CD4-positive, alpha-beta memory T cell (primary cell): ENCODE results near the gene BICDL1. TPM values are rescaled to one million over a fixed set of nuclear protein-coding genes. Genes with fewer than 3 reads are reported as not detected.
A peak's percentile ranks its signal among the peaks of the same experiment; 100 is the strongest.

Source experiments
- CTCF ChIA-PET: fragments of 350-600 bp; sonication (Branson Sonifier 250); formaldehyde crosslinking; loops from one replicate; lab custom pipeline; 2021; ENCODE audit warnings: inconsistent platforms; ENCODE audit not compliant: partially characterized antibody; lab: Charles Lee
- POLR2A ChIA-PET: fragments of 350-600 bp; sonication (Branson Sonifier 250); formaldehyde crosslinking; loops from one replicate; lab custom pipeline; 2021; ENCODE audit not compliant: partially characterized antibody; lab: Charles Lee
- DNase-seq, 5 donors: peaks; one replicate each; pipeline versions ENCODE4 v3.0.0 to v3.0.0-alpha.2; 2020 to 2022; ENCODE audit warnings: mixed read lengths in 1 of 5
- H3K27ac ChIP-seq: one replicate; pipeline ENCODE4 v1.7.0; 2013; ENCODE audit warnings: low read depth, low read length
- H3K27me3 ChIP-seq: 2 replicates; pipeline ENCODE4 v1.7.0; 2013; ENCODE audit warnings: mild to moderate bottlenecking, low read length, moderate library complexity; ENCODE audit not compliant: insufficient read depth
- H3K36me3 ChIP-seq: 2 replicates; pipeline ENCODE4 v1.7.0; 2013; ENCODE audit warnings: mild to moderate bottlenecking, low read length, moderate library complexity; ENCODE audit not compliant: insufficient read depth
- H3K4me1 ChIP-seq: 2 replicates; pipeline ENCODE4 v1.7.0; 2013; ENCODE audit warnings: mild to moderate bottlenecking, low read length, moderate library complexity; ENCODE audit not compliant: insufficient read depth
- H3K4me3 ChIP-seq, 2 donors: one replicate each; pipeline ENCODE4 v1.7.0; 2013; ENCODE audit warnings: low read length in 2 of 2, mild to moderate bottlenecking in 1 of 2
- H3K9me3 ChIP-seq, 2 donors: one replicate each; pipeline ENCODE4 v1.7.0; 2013; ENCODE audit warnings: low read length in 2 of 2, control low read depth in 1 of 2; ENCODE audit not compliant: control insufficient read depth in 1 of 2
- H3K27ac Mint-ChIP-seq, 7 donors: one replicate each; pipeline ENCODE4 v1.8.0; 2020 to 2021; ENCODE audit warnings: mixed read lengths in 7 of 7, mild to moderate bottlenecking in 6 of 7, inconsistent platforms in 3 of 7, moderate library complexity in 3 of 7
- H3K27me3 Mint-ChIP-seq, 2 donors: one replicate each; pipeline ENCODE4 v1.8.0; 2020 to 2021; ENCODE audit warnings: mixed read lengths in 2 of 2
- H3K36me3 Mint-ChIP-seq, 2 donors: one replicate each; pipeline ENCODE4 v1.8.0; 2020 to 2021; ENCODE audit warnings: mixed read lengths in 2 of 2, inconsistent platforms in 1 of 2, mild to moderate bottlenecking in 1 of 2
- H3K4me1 Mint-ChIP-seq, 4 donors: one replicate each; pipeline ENCODE4 v1.8.0; 2020 to 2021; ENCODE audit warnings: mixed read lengths in 4 of 4, mild to moderate bottlenecking in 1 of 4
- H3K4me3 Mint-ChIP-seq, 8 donors: one replicate each; pipeline ENCODE4 v1.8.0; 2020 to 2021; ENCODE audit warnings: mixed read lengths in 8 of 8, mild to moderate bottlenecking in 7 of 8, moderate library complexity in 6 of 8, inconsistent platforms in 3 of 8
- H3K9me3 Mint-ChIP-seq, 8 donors: one replicate each; pipeline ENCODE4 v1.8.0; 2020 to 2021; ENCODE audit warnings: mixed read lengths in 8 of 8, mild to moderate bottlenecking in 5 of 8, inconsistent platforms in 3 of 8, moderate library complexity in 1 of 8
- intact Hi-C: fragments of 100-400 bp; cut with micrococcal nuclease; formaldehyde crosslinking; loops from one replicate; pipeline ENCODE4 v1.15.1; 2023
- polyA plus RNA-seq, 2 donors: library from polyadenylated mRNA; unstranded; fragments of 300-500 nt; fragmentation: Illumina TruSeq; gene quantifications; one replicate each; pipeline ENCODE4 v1.2.3, GENCODE V29; 2021
- total RNA-seq, 2 experiments: library from RNA; stranded (reverse); gene quantifications; one replicate each; pipeline ENCODE4 v1.2.3, GENCODE V29; 2021

BICDL1 gene
- total and polyA plus RNA-seq, 4 experiments from 2014 or later: 2.3 to 153 (median 73.2) TPM

DNA sequence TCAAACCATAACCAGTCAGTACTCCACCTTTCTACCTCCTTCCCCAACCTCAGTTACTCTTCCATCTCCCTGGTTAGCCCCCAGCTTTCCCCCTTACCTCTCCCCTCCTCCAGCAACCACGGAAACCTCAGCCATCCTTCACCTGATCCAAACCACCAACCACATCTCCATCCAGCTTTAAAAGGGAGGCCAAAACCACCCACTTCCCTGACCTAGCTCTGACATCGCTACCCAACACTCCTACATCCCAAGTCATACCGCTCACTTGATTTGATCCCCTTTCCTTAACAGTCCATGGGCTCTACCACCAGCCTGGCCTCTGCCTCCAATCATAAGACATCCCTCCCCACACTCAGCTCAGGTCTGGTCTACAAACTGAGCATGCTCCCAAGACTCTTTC is 126.0 kb downstream of the BICDL1 start:
- DNase-seq: no peak
- H3K4me3 Mint-ChIP-seq: peak overlapping the region; percentile 92 to 98 (median 97)
- peak overlapping the region; percentile 12 to 89 for H3K4me3 ChIP-seq
- H3K27me3 Mint-ChIP-seq: no peaks in the 10 kb centered on the region
- peaks cover 85% of the 10 kb centered on the region for H3K4me1 ChIP-seq
- peak overlapping the region; percentile 76 to 97 (median 95) for H3K27ac Mint-ChIP-seq
- H3K36me3 Mint-ChIP-seq: peaks cover 19 to 37% of the 10 kb centered on the region in 2 donors
- peak overlapping the region; percentile 83 for H3K27ac ChIP-seq
- H3K27me3 ChIP-seq: no peaks in the 10 kb centered on the region
- POLR2A ChIA-PET: interaction anchor here (1.2 to 5.1 kb wide), 8 partner anchors 10 to 177 kb away, joined by 3 to 52 read pairs (median 7); partner anchors contain the start of genes BICDL1, RNU4-1, RNU4-2 and RPLP0
- H3K9me3 Mint-ChIP-seq: peaks cover 0 to 3% (median 0%) of the 10 kb centered on the region in 8 donors
- no peaks in the 10 kb centered on the region for H3K9me3 ChIP-seq
- peaks cover 5% of the 10 kb centered on the region for H3K36me3 ChIP-seq
- CTCF ChIA-PET: interaction anchor here (1.8 kb wide), 1 partner anchor 28 kb away, joined by 10 read pairs; no protein-coding TSS in a partner anchor
- peaks cover 55 to 89% (median 74%) of the 10 kb centered on the region in 4 donors for H3K4me1 Mint-ChIP-seq
- intact Hi-C loops: loop anchor here (5.0 kb wide), 1 partner anchor 1738 kb away; the partner anchor contains the start of gene SUDS3

DNA sequence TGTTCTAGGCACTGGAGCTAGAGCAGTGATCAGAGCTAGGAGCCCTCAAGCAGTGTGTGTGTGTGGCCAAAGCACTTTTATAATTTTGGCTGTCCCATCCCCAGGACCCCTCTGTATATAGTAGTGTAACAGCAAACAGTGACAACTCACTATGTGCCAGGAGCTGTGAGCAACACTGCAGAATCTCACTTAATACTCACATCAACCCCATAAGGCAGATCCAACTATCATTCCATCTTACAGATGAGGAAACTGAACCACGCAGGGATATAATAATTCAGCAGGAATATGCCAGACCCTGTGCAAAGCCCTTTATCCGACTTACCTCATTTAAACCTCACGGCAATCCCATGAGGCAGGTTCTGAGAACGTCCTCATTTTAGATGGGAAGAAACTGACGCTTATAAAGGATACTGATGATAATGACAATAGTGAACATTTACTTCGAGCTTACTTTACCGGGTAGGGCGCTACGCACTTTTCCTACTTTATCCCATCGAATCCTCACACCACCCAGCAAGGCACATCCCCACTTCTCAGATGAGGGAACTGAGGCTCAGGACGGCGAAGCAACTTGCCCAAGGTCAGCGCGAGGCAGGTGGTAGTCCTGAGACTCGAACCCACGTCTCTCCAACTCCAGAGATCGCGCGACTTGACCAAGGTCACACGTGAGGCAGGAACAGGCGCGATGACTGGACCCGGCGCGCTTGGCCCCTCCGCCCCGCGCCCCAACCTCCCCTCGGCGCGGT is 126.8 kb downstream of the BICDL1 start:
- Mint-ChIP-seq H3K4me1 (peaks cover 54 to 88% (median 73%) of the 10 kb centered on the region in 4 donors), H3K36me3 (peaks cover 16 to 35% of the 10 kb centered on the region in 2 donors), H3K4me3 (peak overlapping the region; percentile 92 to 98 (median 97)), H3K27ac (peak overlapping the region; percentile 76 to 97 (median 95)), H3K27me3 (no peaks in the 10 kb centered on the region), H3K9me3 (peaks cover 0 to 3% (median 0%) of the 10 kb centered on the region in 8 donors)
- Histone ChIP-seq H3K36me3 (peaks cover 5% of the 10 kb centered on the region), H3K4me1 (peaks cover 84% of the 10 kb centered on the region), H3K27me3 (no peaks in the 10 kb centered on the region), H3K4me3 (peak overlapping the region; percentile 49 to 89), H3K27ac (peak overlapping the region; percentile 83), H3K9me3 (no peaks in the 10 kb centered on the region)
- no peak for DNase-seq
- ChIA-PET POLR2A (interaction anchor here (1.1 to 5.1 kb wide), 16 partner anchors 7 to 176 kb away, joined by 3 to 52 read pairs (median 7); partner anchors contain the start of genes BICDL1, RNU4-1, RNU4-2 and RPLP0), CTCF (interaction anchor here (0.7 to 1.8 kb wide), 2 partner anchors 29 to 108 kb away, joined by 3 to 10 read pairs; no protein-coding TSS in a partner anchor)
- intact Hi-C loops: loop anchor here (1.0 to 5.0 kb wide), 3 partner anchors 29 to 1739 kb away; partner anchors contain the start of genes RPLP0 and SUDS3

GRCh38 chr12:120116441-120116791 is 127.4 kb downstream of the BICDL1 start, which contains the start of gene RAB35:
Gene RAB35, minus strand, starts transcription at chr12:120116753. Its CDS starts 103 bp downstream, at chr12:120116650.
- Histone ChIP-seq H3K4me1 (peaks cover 84% of the 10 kb centered on the region), H3K4me3 (peak within 1 kb of the TSS; percentile 75 to 89), H3K9me3 (no peaks in the 10 kb centered on the region), H3K36me3 (peaks cover 5% of the 10 kb centered on the region), H3K27me3 (no peaks in the 10 kb centered on the region), H3K27ac (peak within 1 kb of the TSS; percentile 83)
- Mint-ChIP-seq H3K4me1 (peaks cover 56 to 88% (median 74%) of the 10 kb centered on the region in 4 donors), H3K27ac (peak within 1 kb of the TSS; percentile 85 to 99 (median 95)), H3K4me3 (peak within 1 kb of the TSS; percentile 93 to 98 (median 97)), H3K27me3 (no peaks in the 10 kb centered on the region), H3K9me3 (peaks cover 0 to 3% (median 0%) of the 10 kb centered on the region in 8 donors), H3K36me3 (peaks cover 16 to 32% of the 10 kb centered on the region in 2 donors)
- intact Hi-C loops: loop anchor here (1.0 to 5.0 kb wide), 3 partner anchors 29 to 1739 kb away; partner anchors contain the start of genes RPLP0 and SUDS3
- CTCF ChIA-PET: interaction anchor here (0.9 to 2.5 kb wide), 4 partner anchors 10 to 149 kb away, joined by 3 to 11 read pairs (median 4); partner anchors contain the start of gene PXN
- POLR2A ChIA-PET: interaction anchor here (0.7 to 5.1 kb wide), 22 partner anchors 8 to 175 kb away, joined by 3 to 52 read pairs (median 6); partner anchors contain the start of genes BICDL1, GCN1, PXN and RNU4-1
- no peak for DNase-seq

DNA sequence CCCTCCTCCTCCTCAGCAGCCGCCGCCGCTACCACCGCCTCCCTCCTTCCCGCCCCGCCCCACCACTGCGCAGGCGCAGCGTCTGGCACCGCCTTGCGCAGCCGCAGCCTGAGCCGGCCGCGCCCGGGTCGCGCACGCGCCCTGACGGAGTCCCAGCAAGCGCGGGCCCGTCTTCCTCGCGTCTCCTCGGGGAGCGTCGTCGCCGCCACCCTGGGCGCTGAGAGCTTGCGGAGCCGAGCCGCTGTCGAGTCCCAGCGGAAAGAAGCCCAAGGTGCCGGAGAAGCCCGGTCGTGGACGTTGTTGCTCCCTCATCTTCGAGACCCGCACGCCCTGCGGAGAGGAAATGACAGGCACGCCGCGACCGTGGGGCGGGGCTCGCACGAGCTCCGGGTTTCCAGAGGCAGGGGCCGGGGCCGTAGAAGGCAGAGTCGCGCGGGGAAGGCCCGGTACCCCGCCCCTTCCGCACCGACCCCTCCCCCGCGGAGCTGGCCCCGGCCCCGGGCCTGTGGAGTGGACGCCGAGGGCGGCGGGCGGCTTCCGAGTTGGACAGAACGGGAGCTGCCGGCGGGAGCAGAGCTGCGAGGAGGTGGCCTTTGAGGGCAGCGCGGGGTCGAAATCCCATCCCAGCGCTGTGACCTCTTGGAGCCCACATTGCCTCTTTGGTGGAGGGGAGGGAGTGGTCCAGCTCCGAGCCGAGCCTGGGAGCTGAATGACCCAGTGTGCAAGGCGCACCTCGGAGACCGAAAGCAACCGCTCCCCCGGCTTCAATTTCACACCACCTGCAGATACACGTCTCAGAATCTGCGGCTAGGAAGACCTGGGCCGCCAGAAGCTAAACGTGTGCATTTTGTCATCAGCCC is 128.0 kb downstream of the BICDL1 start:
- Histone ChIP-seq H3K27ac (peak overlapping the region; percentile 83), H3K9me3 (no peaks in the 10 kb centered on the region), H3K27me3 (no peaks in the 10 kb centered on the region), H3K4me1 (peaks cover 84% of the 10 kb centered on the region), H3K36me3 (peaks cover 5% of the 10 kb centered on the region), H3K4me3 (peak overlapping the region; percentile 75 to 80)
- Mint-ChIP-seq H3K27me3 (no peaks in the 10 kb centered on the region), H3K9me3 (peaks cover 0 to 3% (median 0%) of the 10 kb centered on the region in 8 donors), H3K4me1 (peaks cover 59 to 88% (median 76%) of the 10 kb centered on the region in 4 donors), H3K4me3 (peak overlapping the region; percentile 86 to 98 (median 90)), H3K27ac (peak overlapping the region; percentile 85 to 99 (median 94)), H3K36me3 (peaks cover 16 to 30% of the 10 kb centered on the region in 2 donors)
- peak; percentile 95 to 99 (median 97) for DNase-seq
- ChIA-PET CTCF (interaction anchor here (0.9 to 2.5 kb wide), 5 partner anchors 9 to 148 kb away, joined by 3 to 11 read pairs (median 3); partner anchors contain the start of gene PXN), POLR2A (interaction anchor here (0.7 to 5.1 kb wide), 22 partner anchors 8 to 175 kb away, joined by 3 to 52 read pairs (median 6); partner anchors contain the start of genes BICDL1, GCN1, PXN and RNU4-1)
- intact Hi-C loops: loop anchor here (1.0 to 5.0 kb wide), 4 partner anchors 30 to 1740 kb away; partner anchors contain the start of genes RPLP0 and SUDS3

GRCh38 chr12:120117961-120118320 is 128.9 kb downstream of the BICDL1 start:
- ChIA-PET CTCF (interaction anchor here (1.0 to 2.5 kb wide), 2 partner anchors 8 to 83 kb away, joined by 3 to 11 read pairs; no protein-coding TSS in a partner anchor), POLR2A (interaction anchor here (1.4 to 5.1 kb wide), 11 partner anchors 9 to 174 kb away, joined by 3 to 52 read pairs (median 10); partner anchors contain the start of genes BICDL1, GCN1, PXN and RNU4-1)
- Mint-ChIP-seq H3K36me3 (peaks cover 15 to 28% of the 10 kb centered on the region in 2 donors), H3K27ac (peak overlapping the region; percentile 84 to 99 (median 91)), H3K4me3 (peak overlapping the region; percentile 86 to 98 (median 90)), H3K27me3 (no peaks in the 10 kb centered on the region), H3K4me1 (peaks cover 55 to 83% (median 70%) of the 10 kb centered on the region in 4 donors), H3K9me3 (peaks cover 0 to 3% (median 0%) of the 10 kb centered on the region in 8 donors)
- H3K4me3 ChIP-seq: peak overlapping the region; percentile 75 to 80
- H3K4me1 ChIP-seq: peaks cover 82% of the 10 kb centered on the region
- H3K27me3 ChIP-seq: no peaks in the 10 kb centered on the region
- no peaks in the 10 kb centered on the region for H3K9me3 ChIP-seq
- peak overlapping the region; percentile 83 for H3K27ac ChIP-seq
- intact Hi-C loops: loop anchor here (1.0 to 5.0 kb wide), 3 partner anchors 83 to 1741 kb away; partner anchors contain the start of genes RPLP0 and SUDS3
- peaks cover 5% of the 10 kb centered on the region for H3K36me3 ChIP-seq
- DNase-seq: no peak
